Lower leg skin (tissue), 3 donors: ENCODE data around the gene WNT1.

Experiments
- POLR2A ChIP-seq, 2 donors: fragments of 450-650 bp; IDR thresholded peaks; one replicate each; pipeline ENCODE4 v1.6.1; 2016 to 2017; ENCODE audit warnings: antibody characterized with exemption in 2 of 2, mild to moderate bottlenecking in 1 of 2, moderate library complexity in 1 of 2
- TF ChIP-seq, protein P1 (sequence below), 3 donors: fragments of 450-650 bp; IDR thresholded peaks; one replicate each; pipeline ENCODE4 v1.5.1; 2016; ENCODE audit warnings: antibody characterized with exemption in 3 of 3, mild to moderate bottlenecking in 3 of 3, moderate library complexity in 2 of 3

DNA sequence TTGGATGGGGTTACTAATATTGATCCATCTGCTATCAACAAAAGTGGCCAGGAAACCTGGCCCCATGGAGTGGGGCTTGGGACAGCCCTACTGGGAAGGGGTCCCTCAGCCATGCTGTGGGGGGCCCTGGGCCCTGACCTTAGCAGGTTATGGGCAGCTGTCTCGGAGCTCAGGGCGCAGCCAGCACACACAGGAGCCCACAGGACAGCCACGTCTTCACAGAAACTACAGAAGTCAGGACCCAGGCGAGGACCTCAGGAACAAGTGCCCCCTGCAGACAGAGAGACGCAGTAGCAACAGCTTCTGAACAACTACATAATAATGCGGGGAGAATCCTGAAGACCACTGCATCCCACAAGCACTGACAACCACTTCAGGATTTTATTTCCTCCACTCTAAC is 41.0 kb upstream of the WNT1 start:
- TF ChIP-seq, protein P1, sequence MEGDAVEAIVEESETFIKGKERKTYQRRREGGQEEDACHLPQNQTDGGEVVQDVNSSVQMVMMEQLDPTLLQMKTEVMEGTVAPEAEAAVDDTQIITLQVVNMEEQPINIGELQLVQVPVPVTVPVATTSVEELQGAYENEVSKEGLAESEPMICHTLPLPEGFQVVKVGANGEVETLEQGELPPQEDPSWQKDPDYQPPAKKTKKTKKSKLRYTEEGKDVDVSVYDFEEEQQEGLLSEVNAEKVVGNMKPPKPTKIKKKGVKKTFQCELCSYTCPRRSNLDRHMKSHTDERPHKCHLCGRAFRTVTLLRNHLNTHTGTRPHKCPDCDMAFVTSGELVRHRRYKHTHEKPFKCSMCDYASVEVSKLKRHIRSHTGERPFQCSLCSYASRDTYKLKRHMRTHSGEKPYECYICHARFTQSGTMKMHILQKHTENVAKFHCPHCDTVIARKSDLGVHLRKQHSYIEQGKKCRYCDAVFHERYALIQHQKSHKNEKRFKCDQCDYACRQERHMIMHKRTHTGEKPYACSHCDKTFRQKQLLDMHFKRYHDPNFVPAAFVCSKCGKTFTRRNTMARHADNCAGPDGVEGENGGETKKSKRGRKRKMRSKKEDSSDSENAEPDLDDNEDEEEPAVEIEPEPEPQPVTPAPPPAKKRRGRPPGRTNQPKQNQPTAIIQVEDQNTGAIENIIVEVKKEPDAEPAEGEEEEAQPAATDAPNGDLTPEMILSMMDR (IDR thresholded peaks at IDR 0.05): no peak
- no peak for TF ChIP-seq POLR2A (IDR thresholded peaks at IDR 0.05)
